Activated CD8-positive, alpha-beta memory T cell treated with anti-CD3 and anti-CD28 coated beads for 36 hours (primary cell): ENCODE data around the gene HES3. TPM values are rescaled to one million over a fixed set of nuclear protein-coding genes. Genes with fewer than 3 reads are reported as not detected.

ENCODE experiments used
- CTCF ChIA-PET: fragments of 350-600 bp; sonication (Branson Sonifier 250); formaldehyde crosslinking; loops from one replicate; lab custom pipeline; 2021; ENCODE audit warnings: antibody characterized with exemption; lab: Charles Lee
- POLR2A ChIA-PET: fragments of 350-600 bp; sonication (Branson Sonifier 250); formaldehyde crosslinking; loops from one replicate; lab custom pipeline; 2021; ENCODE audit warnings: antibody characterized with exemption; lab: Charles Lee
- total RNA-seq, 2 experiments: library from RNA; stranded (reverse); gene quantifications; one replicate each; pipeline ENCODE4 v1.2.3, GENCODE V29; 2021

HES3 gene
- not detected for total RNA-seq

DNA sequence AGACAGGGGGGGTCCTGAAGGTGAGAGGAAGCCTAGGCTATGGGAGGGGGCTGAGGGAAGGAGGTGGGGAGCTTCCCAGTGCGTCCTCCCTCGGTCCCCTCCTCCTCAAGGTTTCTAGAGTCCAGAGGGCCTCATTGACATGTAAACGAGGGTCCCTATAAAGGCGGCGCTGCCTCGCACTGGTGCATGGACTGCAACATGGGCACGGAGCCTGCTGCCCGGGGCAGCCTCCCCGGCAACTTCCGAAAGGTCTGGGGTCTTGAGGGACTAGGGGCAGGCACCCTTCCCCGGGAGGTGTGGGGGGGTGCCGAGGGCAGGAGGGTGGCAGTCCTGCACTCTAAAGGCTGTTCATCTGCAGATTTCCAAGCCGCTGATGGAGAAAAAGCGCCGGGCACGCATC lies at the start of gene HES3:
Gene HES3 (plus strand): TSS at position 187 of the 400 bp plus-strand sequence. CDS start 187 bp downstream, at position 374.
- ChIA-PET POLR2A (no interaction called here), CTCF (interaction anchor here (0.6 to 4.5 kb wide), 4 partner anchors 9 to 235 kb away, joined by 3 to 19 read pairs (median 6); partner anchors contain the start of gene ICMT)

- ChIA-PET CTCF (interaction anchor here (1.2 to 2.7 kb wide), 2 partner anchors 8 to 48 kb away, joined by 3 to 8 read pairs; partner anchors contain the start of gene RNF207), POLR2A (interaction anchor here (0.9 to 1.5 kb wide), 2 partner anchors 8 to 587 kb away, joined by 3 to 8 read pairs; partner anchors contain the start of genes CAMTA1 and RNF207)
Measured at GRCh38 chr1:6197746-6198427, 46.1 kb upstream of the HES3 start.

GRCh38 chr1:6198646-6199297 lies 45.2 kb upstream of the HES3 start:
- ChIA-PET CTCF (interaction anchor here (2.7 kb wide), 1 partner anchor 47 kb away, joined by 8 read pairs; no protein-coding TSS in a partner anchor), POLR2A (interaction anchor here (0.9 kb wide), 1 partner anchor 586 kb away, joined by 3 read pairs; the partner anchor contains the start of gene CAMTA1)

DNA sequence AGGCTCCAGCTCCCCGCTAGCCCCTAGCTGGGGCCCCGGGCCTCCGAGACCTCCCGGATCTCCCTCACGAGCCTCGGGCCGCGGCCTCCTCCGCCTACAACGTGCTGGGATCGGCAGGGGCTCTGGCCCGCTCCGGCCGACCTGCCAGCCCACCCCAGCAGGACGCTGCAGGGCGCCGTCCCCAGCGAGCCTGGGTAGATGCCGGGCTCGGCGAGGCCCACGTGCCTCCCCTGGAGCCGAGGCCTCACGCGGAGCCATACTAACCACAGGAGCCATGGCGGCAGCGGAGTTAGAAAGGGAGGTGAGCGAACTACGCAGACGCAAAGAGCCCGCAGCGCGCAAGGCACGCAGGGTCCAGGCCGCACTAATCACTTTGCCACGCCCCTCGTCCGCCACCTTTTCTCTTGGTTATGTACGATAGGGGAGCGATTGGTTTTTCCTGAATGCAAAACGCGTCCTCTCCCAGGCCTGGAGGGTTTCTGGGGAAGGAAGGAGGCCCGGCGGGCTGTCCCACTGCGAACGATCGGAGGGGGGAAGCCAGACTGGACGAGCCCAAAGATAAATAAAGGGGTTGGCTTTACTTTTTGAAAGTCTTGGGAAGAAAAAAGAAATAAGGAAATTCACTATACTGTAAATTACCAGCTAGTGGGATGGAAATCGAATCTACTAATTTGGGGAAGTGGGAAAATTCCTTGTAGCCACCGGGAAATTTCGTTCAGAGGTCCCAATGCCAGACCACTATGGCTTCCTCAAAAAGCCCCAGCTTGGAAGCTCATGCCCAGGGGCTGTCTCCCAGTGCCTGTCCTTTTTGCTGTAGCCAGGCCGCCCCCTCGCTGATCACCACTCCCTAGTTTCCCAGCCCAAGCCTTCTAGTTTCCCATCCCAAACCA lies 44.4 kb upstream of the HES3 start, which contains the start of gene RPL22:
Gene RPL22 (minus strand): TSS at position 298 of the 890 bp plus-strand sequence. CDS start 22 bp downstream, at position 276.
- POLR2A ChIA-PET: interaction anchor here (0.5 to 1.0 kb wide), 4 partner anchors 16 to 585 kb away, joined by 3 to 5 read pairs (median 3); partner anchors contain the start of genes CAMTA1 and ICMT
- CTCF ChIA-PET: interaction anchor here (2.7 kb wide), 1 partner anchor 46 kb away, joined by 8 read pairs; no protein-coding TSS in a partner anchor

- ChIA-PET POLR2A (interaction anchor here (0.7 to 1.0 kb wide), 3 partner anchors 17 to 156 kb away, joined by 3 read pairs; partner anchors contain the start of gene ICMT), CTCF (no interaction called here)
Measured at GRCh38 chr1:6200188-6200809, 43.7 kb upstream of the HES3 start.

DNA sequence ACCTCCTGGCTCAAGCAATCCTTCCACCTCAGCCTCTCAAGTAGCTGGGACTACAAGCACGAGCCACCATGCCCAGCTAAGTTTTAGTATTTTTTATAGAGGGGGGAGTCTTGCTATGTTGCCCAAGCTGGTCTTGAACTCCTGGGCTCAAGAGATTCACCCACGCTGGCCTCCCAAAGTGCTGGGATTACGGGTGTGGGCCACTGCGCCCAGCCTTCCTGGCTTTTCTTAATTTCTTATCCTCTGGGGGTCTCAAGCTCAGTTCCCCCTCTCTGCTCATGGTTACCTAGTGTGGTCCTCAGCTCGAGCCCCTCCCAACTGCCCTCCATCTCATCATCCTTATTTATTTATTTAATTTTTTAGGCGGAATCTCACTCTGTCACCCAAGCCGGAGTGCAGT lies 41.7 kb upstream of the HES3 start:
- POLR2A ChIA-PET: no interaction called here
- CTCF ChIA-PET: interaction anchor here (0.5 to 1.2 kb wide), 2 partner anchors 10 to 339 kb away, joined by 3 read pairs; no protein-coding TSS in a partner anchor

DNA sequence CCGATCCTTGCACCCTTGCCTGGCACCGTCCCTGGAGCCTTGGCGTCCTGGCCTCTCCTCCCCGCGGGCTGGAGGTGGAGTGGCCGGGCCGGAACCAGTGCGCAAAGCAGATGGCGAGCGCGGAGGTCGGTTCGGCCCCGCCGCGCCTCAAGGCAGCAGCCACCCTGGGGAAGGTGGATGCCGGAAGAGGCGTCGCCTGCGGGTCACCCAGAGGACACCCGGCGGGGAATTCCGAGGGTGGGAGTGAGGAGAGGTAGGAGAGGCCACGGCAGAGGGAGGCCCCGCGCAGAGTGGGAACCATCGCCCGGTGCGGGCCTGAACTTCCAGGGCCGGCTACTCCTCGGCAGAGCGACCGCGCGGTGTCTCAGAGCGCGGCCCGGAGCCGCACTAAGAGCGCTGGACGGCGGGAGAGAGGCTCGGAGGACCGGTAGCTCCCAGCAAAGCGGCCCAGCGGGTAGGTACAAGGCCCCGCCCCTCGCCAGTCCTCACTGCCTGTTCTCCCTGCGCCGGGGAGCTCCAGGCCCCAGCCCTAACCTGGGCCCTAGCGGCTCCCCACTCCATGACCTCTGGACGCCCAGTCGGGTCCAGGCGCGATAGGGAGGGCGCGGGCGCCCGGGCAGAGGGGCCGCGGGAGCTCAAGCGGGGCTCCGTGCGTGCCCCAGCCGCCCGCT lies 38.0 kb upstream of the HES3 start, which contains the start of gene RNF207:
Gene RNF207 (plus strand): TSS at position 271 of the 671 bp plus-strand sequence. CDS start 417 bp downstream, outside the sequence.
- ChIA-PET CTCF (interaction anchor here (0.7 to 2.4 kb wide), 11 partner anchors 9 to 1555 kb away, joined by 3 to 9 read pairs (median 3); partner anchors contain the start of genes DNAJC11, ICMT and ZBTB48), POLR2A (interaction anchor here (1.0 to 2.0 kb wide), 4 partner anchors 9 to 30 kb away, joined by 3 to 8 read pairs (median 4); partner anchors contain the start of gene ICMT)

DNA sequence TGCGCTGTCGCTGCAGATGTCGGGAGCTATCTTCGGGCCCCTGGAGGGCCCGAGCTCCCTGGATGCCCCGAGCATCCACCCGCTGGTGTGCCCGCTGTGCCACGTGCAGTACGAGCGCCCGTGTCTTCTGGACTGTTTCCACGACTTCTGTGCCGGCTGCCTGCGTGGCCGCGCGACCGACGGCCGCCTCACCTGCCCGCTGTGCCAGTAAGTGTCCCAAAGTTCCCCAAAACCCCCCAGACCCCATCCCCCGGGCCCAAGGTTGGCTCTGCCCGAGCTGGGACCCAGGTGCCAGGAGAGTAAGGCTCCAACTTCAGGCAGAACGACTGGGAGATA lies 37.5 kb upstream of the HES3 start:
- POLR2A ChIA-PET: interaction anchor here (1.0 to 2.0 kb wide), 4 partner anchors 9 to 29 kb away, joined by 3 to 8 read pairs (median 4); partner anchors contain the start of gene ICMT
- CTCF ChIA-PET: interaction anchor here (0.8 to 2.4 kb wide), 10 partner anchors 9 to 495 kb away, joined by 3 to 9 read pairs (median 3); partner anchors contain the start of genes DNAJC11, ICMT and ZBTB48

- CTCF ChIA-PET: interaction anchor here (0.6 to 2.4 kb wide), 7 partner anchors 9 to 373 kb away, joined by 3 to 9 read pairs (median 3); partner anchors contain the start of genes ICMT and ZBTB48
- POLR2A ChIA-PET: interaction anchor here (1.0 to 2.0 kb wide), 3 partner anchors 10 to 28 kb away, joined by 3 to 8 read pairs (median 6); partner anchors contain the start of gene ICMT
Measured at GRCh38 chr1:6207075-6207885, 36.7 kb upstream of the HES3 start.

- ChIA-PET CTCF (interaction anchor here (1.3 to 2.4 kb wide), 2 partner anchors 21 to 30 kb away, joined by 4 to 9 read pairs; no protein-coding TSS in a partner anchor), POLR2A (no interaction called here)
Measured at GRCh38 chr1:6207921-6208320, 36.1 kb upstream of the HES3 start.

GRCh38 chr1:6208723-6209660 lies 35.0 kb upstream of the HES3 start:
- ChIA-PET CTCF (interaction anchor here (0.6 to 1.3 kb wide), 3 partner anchors 10 to 149 kb away, joined by 3 to 5 read pairs (median 4); no protein-coding TSS in a partner anchor), POLR2A (interaction anchor here (0.5 kb wide), 1 partner anchor 22 kb away, joined by 4 read pairs; no protein-coding TSS in a partner anchor)

DNA sequence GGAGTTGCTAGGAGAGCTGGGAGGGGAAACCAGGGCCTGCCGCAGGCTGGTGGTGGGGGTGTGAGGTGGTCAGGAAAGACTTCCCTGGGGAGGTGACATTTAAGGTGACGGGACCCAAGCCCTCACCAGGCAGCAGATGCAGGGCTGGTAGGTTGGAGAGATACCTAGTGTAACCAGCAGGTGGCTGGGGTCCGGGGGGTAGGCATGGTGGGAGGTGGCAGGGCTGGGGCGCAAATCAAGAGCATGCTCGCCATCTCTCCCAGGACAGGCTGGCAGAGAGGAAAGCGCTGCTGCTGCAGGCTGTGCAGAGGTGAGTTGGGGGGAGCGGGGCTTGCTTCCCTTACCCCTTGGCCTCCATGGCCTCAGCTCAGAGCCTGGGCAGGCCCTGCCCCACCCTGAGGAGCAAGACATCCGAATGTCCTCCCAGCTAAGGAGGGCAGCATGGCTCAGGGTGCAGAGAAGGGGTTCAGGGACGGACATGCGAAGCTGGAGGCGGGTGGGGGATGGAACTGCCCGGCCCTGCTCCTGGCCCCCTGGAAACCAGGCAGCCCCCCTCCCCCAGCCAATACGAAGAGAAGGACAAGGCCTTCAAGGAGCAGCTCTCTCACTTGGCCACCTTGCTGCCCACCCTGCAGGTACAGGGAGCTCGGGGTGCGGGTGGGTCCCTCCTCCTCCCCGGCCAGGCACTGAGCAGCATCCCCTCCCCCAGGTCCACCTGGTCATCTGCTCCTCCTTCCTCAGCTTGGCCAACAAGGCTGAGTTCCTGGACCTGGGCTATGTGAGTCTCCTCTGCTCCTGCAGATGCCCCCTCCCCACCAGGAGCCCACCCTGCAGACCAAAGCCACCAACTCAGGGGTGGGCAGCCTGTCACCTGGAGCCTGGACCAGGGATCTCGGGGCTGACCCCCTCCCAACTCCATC lies 34.1 kb upstream of the HES3 start:
- POLR2A ChIA-PET: interaction anchor here (0.5 kb wide), 1 partner anchor 21 kb away, joined by 4 read pairs; no protein-coding TSS in a partner anchor

DNA sequence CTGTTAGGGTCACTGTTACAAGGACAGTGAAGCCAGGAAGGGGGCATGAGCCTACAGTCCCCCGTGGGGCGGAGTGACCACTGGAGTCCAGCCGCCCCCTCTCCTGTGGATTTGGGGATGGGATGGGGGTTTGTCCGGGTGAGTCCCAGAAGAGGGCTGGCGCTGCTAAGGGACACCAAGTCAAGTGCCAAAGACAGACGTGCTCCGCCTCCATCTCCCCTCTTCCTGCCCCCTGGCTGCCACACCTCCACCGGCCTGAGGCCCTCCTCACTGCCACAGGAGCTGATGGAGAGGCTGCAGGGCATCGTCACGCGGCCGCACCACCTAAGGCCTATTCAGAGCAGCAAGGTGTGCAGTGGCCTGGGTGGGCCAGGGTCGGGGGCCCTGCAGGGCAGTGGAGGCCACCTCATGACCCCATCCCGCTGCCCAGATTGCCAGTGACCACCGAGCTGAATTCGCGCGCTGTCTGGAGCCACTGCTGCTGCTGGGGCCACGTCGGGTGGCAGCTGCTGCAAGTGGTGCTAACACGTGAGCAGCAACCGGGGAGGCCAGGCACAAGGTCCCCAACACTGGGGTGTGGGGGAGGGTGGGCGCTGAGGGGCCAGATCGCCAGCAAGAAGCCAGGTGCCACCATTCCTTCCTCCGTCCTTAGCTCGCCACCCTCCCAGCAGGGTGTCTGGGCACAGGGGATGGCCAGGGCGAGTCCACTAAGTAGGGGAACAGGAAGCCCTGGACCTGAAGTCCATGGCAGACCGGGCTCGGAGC lies 33.2 kb upstream of the HES3 start:
- ChIA-PET POLR2A (no interaction called here), CTCF (interaction anchor here (0.6 kb wide), 1 partner anchor 8 kb away, joined by 4 read pairs; no protein-coding TSS in a partner anchor)

More for the DNA sequence above, 34.1 kb upstream of the HES3 start:
- CTCF ChIA-PET: interaction anchor here (0.6 to 0.8 kb wide), 2 partner anchors 9 to 149 kb away, joined by 3 to 5 read pairs; no protein-coding TSS in a partner anchor
